ENCODE results near the gene ATP6V1F.

- no peak for TF ChIP-seq BHLHE40 (IDR thresholded peaks at IDR 0.05; ENCODE audit: borderline replicate concordance)
- no peak for TF ChIP-seq FOXA1 (IDR thresholded peaks at IDR 0.05)
Measured at GRCh38 chr7:128838981-128839731, 23.5 kb upstream of the ATP6V1F start.
